Femur (tissue), 1 donor: ENCODE results near the gene SH3RF3.

Experiments
- DNase-seq: peaks from one replicate; pipeline ENCODE4 v3.0.0-alpha.2; 2017

SH3RF3 gene

GRCh38 chr2:109290887-109291643 is 162.1 kb downstream of the SH3RF3 start:
- DNase-seq, result peak; percentile 52

- DNase-seq, result no peak
These were observed 163.4 kb downstream of the SH3RF3 start for GRCh38 chr2:109292386-109292785.

- DNase-seq, result no peak
These were observed 164.7 kb downstream of the SH3RF3 start for GRCh38 chr2:109293663-109294062.

- DNase-seq, result no peak
These were observed 165.5 kb downstream of the SH3RF3 start for GRCh38 chr2:109294523-109294922.

- no peak for DNase-seq
These were observed 166.2 kb downstream of the SH3RF3 start for GRCh38 chr2:109295070-109295780.

GRCh38 chr2:109295781-109296117 is 166.7 kb downstream of the SH3RF3 start:
- no peak for DNase-seq

- DNase-seq, result no peak
These were observed 168.8 kb downstream of the SH3RF3 start for GRCh38 chr2:109297566-109298490.

- DNase-seq, result no peak
These were observed 169.8 kb downstream of the SH3RF3 start for GRCh38 chr2:109298851-109299250.

GRCh38 chr2:109299536-109299935 is 170.5 kb downstream of the SH3RF3 start:
- no peak for DNase-seq

GRCh38 chr2:109300582-109300981 is 171.6 kb downstream of the SH3RF3 start:
- DNase-seq, result no peak

- no peak for DNase-seq
These were observed 172.7 kb downstream of the SH3RF3 start for GRCh38 chr2:109301746-109302145.

GRCh38 chr2:109302319-109302718 is 173.3 kb downstream of the SH3RF3 start:
- DNase-seq, result no peak

GRCh38 chr2:109304242-109304641 is 175.2 kb downstream of the SH3RF3 start:
- DNase-seq, result no peak

- no peak for DNase-seq
These were observed 175.9 kb downstream of the SH3RF3 start for GRCh38 chr2:109304731-109305470.

- no peak for DNase-seq
These were observed 176.6 kb downstream of the SH3RF3 start for GRCh38 chr2:109305490-109306167.

GRCh38 chr2:109306190-109306589 is 177.2 kb downstream of the SH3RF3 start:
- DNase-seq, result no peak

- DNase-seq, result no peak
These were observed 182.8 kb downstream of the SH3RF3 start for GRCh38 chr2:109311771-109312170.

GRCh38 chr2:109312902-109313301 is 183.9 kb downstream of the SH3RF3 start:
- no peak for DNase-seq

- no peak for DNase-seq
These were observed 184.3 kb downstream of the SH3RF3 start for GRCh38 chr2:109313343-109313742.

- no peak for DNase-seq
These were observed 187.1 kb downstream of the SH3RF3 start for GRCh38 chr2:109316091-109316490.

- DNase-seq, result peak; percentile 58
These were observed 188.6 kb downstream of the SH3RF3 start for GRCh38 chr2:109317471-109318095.
